H9 (cell line): ENCODE results near the gene MYOZ2. TPM values are rescaled to one million over a fixed set of nuclear protein-coding genes. Genes with fewer than 3 reads are reported as not detected.

Experiments used
- DNase-seq: peaks from one replicate; pipeline ENCODE4 v3.0.0-alpha.2; 2017
- H2AFZ ChIP-seq: one replicate; pipeline ENCODE4 v1.6.1; 2013; ENCODE audit warnings: mild to moderate bottlenecking, low read length, control low read depth, moderate library complexity
- H2AK5ac ChIP-seq: 2 replicates; pipeline ENCODE4 v1.6.1; 2013; ENCODE audit warnings: low read length, control low read depth, mixed read lengths; ENCODE audit not compliant: insufficient read length
- H2BK120ac ChIP-seq: one replicate; pipeline ENCODE4 v1.6.1; 2013; ENCODE audit warnings: low read depth, mild to moderate bottlenecking, low read length, control low read depth, inconsistent platforms; ENCODE audit not compliant: poor library complexity, severe bottlenecking
- H2BK12ac ChIP-seq: 2 replicates; pipeline ENCODE4 v1.6.1; 2013; ENCODE audit warnings: low read length, control low read depth, mixed read lengths, low read depth; ENCODE audit not compliant: insufficient read length
- H2BK15ac ChIP-seq: 2 replicates; pipeline ENCODE4 v1.6.1; 2013; ENCODE audit warnings: low read depth, low read length, control low read depth
- H2BK20ac ChIP-seq: one replicate; pipeline ENCODE4 v1.6.1; 2013; ENCODE audit warnings: low read depth, mild to moderate bottlenecking, low read length, control low read depth, inconsistent platforms; ENCODE audit not compliant: poor library complexity, severe bottlenecking
- H2BK5ac ChIP-seq: 2 replicates; pipeline ENCODE4 v1.6.1; 2013; ENCODE audit warnings: low read length, control low read depth, mixed read lengths; ENCODE audit not compliant: insufficient read length
- H3K14ac ChIP-seq: 2 replicates; pipeline ENCODE4 v1.6.1; 2013; ENCODE audit warnings: low read length, control low read depth; ENCODE audit not compliant: insufficient read depth
- H3K18ac ChIP-seq: 2 replicates; pipeline ENCODE4 v1.6.1; 2013; ENCODE audit warnings: low read depth, mild to moderate bottlenecking, mixed read lengths, low read length, control low read depth; ENCODE audit not compliant: insufficient read length
- H3K23ac ChIP-seq: 2 replicates; pipeline ENCODE4 v1.6.1; 2013; ENCODE audit warnings: low read length, control low read depth, mixed read lengths, low read depth; ENCODE audit not compliant: insufficient read length
- H3K23me2 ChIP-seq: 2 replicates; pipeline ENCODE4 v1.6.1; 2013; ENCODE audit warnings: low read depth, mild to moderate bottlenecking, mixed read lengths, low read length, control low read depth; ENCODE audit not compliant: insufficient read length, poor library complexity, severe bottlenecking
- H3K27ac ChIP-seq: 2 replicates; pipeline ENCODE4 v1.5.1; 2013; ENCODE audit warnings: low read length, control low read depth, mixed read lengths, low read depth; ENCODE audit not compliant: insufficient read length
- H3K27me3 ChIP-seq: 2 replicates; pipeline ENCODE4 v1.6.1; 2013; ENCODE audit warnings: low read length, control low read depth, inconsistent platforms; ENCODE audit not compliant: insufficient read depth
- H3K4ac ChIP-seq: 2 replicates; pipeline ENCODE4 v1.6.1; 2013; ENCODE audit warnings: low read depth, mild to moderate bottlenecking, control low read depth, inconsistent platforms, low read length, moderate library complexity
- H3K4me1 ChIP-seq: 2 replicates; pipeline ENCODE4 v1.6.1; 2013; ENCODE audit warnings: low read length, control low read depth, inconsistent platforms; ENCODE audit not compliant: insufficient read depth
- H3K4me2 ChIP-seq: 2 replicates; pipeline ENCODE4 v1.6.1; 2013; ENCODE audit warnings: low read length, control low read depth, mixed read lengths; ENCODE audit not compliant: insufficient read length, insufficient read depth
- H3K56ac ChIP-seq: 2 replicates; pipeline ENCODE4 v1.6.1; 2013; ENCODE audit warnings: low read depth, mild to moderate bottlenecking, mixed read lengths, low read length, control low read depth; ENCODE audit not compliant: insufficient read length
- H3K79me1 ChIP-seq: 2 replicates; pipeline ENCODE4 v1.6.1; 2013; ENCODE audit warnings: low read depth, mild to moderate bottlenecking, moderate library complexity, low read length, control low read depth, inconsistent platforms; ENCODE audit not compliant: insufficient read depth, poor library complexity, severe bottlenecking
- H3K79me2 ChIP-seq: 2 replicates; pipeline ENCODE4 v1.6.1; 2013; ENCODE audit warnings: low read length, control low read depth, inconsistent platforms; ENCODE audit not compliant: insufficient read depth
- H3K9ac ChIP-seq: 2 replicates; pipeline ENCODE4 v1.6.1; 2013; ENCODE audit warnings: low read length, control low read depth, mixed read lengths; ENCODE audit not compliant: insufficient read length; ENCODE audit errors: extremely low read depth
- H3K9me3 ChIP-seq: one replicate; pipeline ENCODE4 v1.6.1; 2013; ENCODE audit warnings: low read depth, low read length, inconsistent platforms; ENCODE audit not compliant: control insufficient read depth
- H3T11ph ChIP-seq: one replicate; pipeline ENCODE4 v1.6.1; 2013; ENCODE audit warnings: mild to moderate bottlenecking, low read length, control low read depth, inconsistent platforms
- H4K20me1 ChIP-seq: one replicate; pipeline ENCODE4 v1.6.1; 2013; ENCODE audit not compliant: control insufficient read depth, insufficient read length, insufficient read depth
- H4K5ac ChIP-seq: 2 replicates; pipeline ENCODE4 v1.6.1; 2013; ENCODE audit warnings: low read depth, mild to moderate bottlenecking, mixed read lengths, low read length, control low read depth; ENCODE audit not compliant: insufficient read length
- H4K8ac ChIP-seq: replicated peaks from 2 replicates; pipeline ENCODE4 v1.6.1; 2013; ENCODE audit warnings: low read length, control low read depth, mixed read lengths, low read depth; ENCODE audit not compliant: insufficient read length
- H4K91ac ChIP-seq: 2 replicates; pipeline ENCODE4 v1.6.1; 2013; ENCODE audit warnings: low read depth, mild to moderate bottlenecking, moderate library complexity, mixed read lengths, low read length, control low read depth; ENCODE audit not compliant: insufficient read length
- H3K27ac Mint-ChIP-seq, 3 experiments: 2 replicates in 2 of 3; 3 replicates in 1 of 3; pipeline ENCODE4 v1.8.0; 2020 to 2021; ENCODE audit warnings: mixed read lengths in 3 of 3, mild to moderate bottlenecking in 1 of 3, moderate library complexity in 1 of 3
- H3K27me3 Mint-ChIP-seq: 2 replicates; pipeline ENCODE4 v1.8.0; 2021; ENCODE audit warnings: low read depth, mild to moderate bottlenecking, moderate library complexity, mixed read lengths
- H3K36me3 Mint-ChIP-seq, 3 experiments: 2 replicates in 2 of 3; 3 replicates in 1 of 3; pipeline ENCODE4 v1.8.0; 2020 to 2021; ENCODE audit warnings: low read depth in 3 of 3, mixed read lengths in 3 of 3; ENCODE audit not compliant: insufficient read depth in 1 of 3
- H3K4me1 Mint-ChIP-seq, 2 experiments: 2 replicates each; pipeline ENCODE4 v1.8.0; 2020; ENCODE audit warnings: mixed read lengths in 2 of 2
- H3K4me3 Mint-ChIP-seq, 2 experiments: 2 replicates in 1 of 2; 3 replicates in 1 of 2; pipeline ENCODE4 v1.8.0; 2020 to 2021; ENCODE audit warnings: mild to moderate bottlenecking in 2 of 2, mixed read lengths in 2 of 2, moderate library complexity in 1 of 2
- H3K9me3 Mint-ChIP-seq, 2 experiments: 2 replicates in 1 of 2; 3 replicates in 1 of 2; pipeline ENCODE4 v1.8.0; 2020; ENCODE audit warnings: mild to moderate bottlenecking in 2 of 2, mixed read lengths in 2 of 2, moderate library complexity in 1 of 2
- CTCF ChIP-seq: fragments of 200-600 bp; sonication (generic); conservative IDR thresholded peaks from 3 replicates; pipeline ENCODE4 v1.8.0; 2021; ENCODE audit warnings: antibody characterized with exemption, mild to moderate bottlenecking
- WGBS: extraction: QIAGEN DNeasy Blood & Tissue Kit; methylation state at CpG from one replicate; pipeline ENCODE4 v1.1.7; 2013; ENCODE audit warnings: missing lambda C conversion rate, low lambda C conversion rate, mixed read lengths; ENCODE audit not compliant: insufficient read length; ENCODE audit errors: extremely low coverage; 5-methylcytosine and 5-hydroxymethylcytosine counted together
- total RNA-seq: library from RNA; stranded (reverse); gene quantifications from 2 replicates; pipeline ENCODE4 v1.2.1, GENCODE V29; 2021

MYOZ2 gene
- total RNA-seq, 1 experiment from 2014 or later, result not detected

DNA sequence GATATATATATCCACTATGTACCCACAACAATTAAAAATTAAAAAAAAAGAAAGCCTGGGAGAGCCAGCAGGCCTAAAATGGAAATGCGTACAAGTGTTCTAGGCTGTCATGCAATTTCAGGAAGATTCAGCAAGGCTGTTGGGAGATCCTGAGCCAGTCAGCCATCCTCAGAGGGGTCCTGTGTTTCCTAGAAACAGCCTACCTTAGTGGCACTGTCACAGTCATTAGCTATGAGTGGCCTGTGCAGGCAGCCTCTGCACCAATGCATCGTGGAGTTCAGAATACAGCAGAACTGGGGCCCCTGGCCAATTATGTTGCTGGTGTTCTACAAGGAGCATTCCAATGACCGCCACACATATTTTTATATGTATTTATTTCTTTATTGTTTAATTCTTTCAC is 55.9 kb downstream of the MYOZ2 start:
- no peak overlapping the region for H3K27ac ChIP-seq
- no peak overlapping the region for H3K9ac ChIP-seq
- H4K91ac ChIP-seq, result no peak overlapping the region
- H3K27ac Mint-ChIP-seq, result peak overlapping the region in 1 of 3 experiments; percentile 65; a peak in 1 of 7 replicates
- H2AK5ac ChIP-seq, result no peak overlapping the region
- H3K9me3 ChIP-seq, result no peaks in the 10 kb centered on the region
- TF ChIP-seq CTCF, result no peak
- H2BK12ac ChIP-seq, result no peak overlapping the region
- H4K5ac ChIP-seq, result no peak overlapping the region
- H3K27me3 ChIP-seq, result no peaks in the 10 kb centered on the region
- DNase-seq, result no peak
- H3K4me1 ChIP-seq, result no peaks in the 10 kb centered on the region
- no CpG with 5 or more reads among the region's 3 CpGs for WGBS
- H2BK5ac ChIP-seq, result no peak overlapping the region
- no peak overlapping the region for H3K56ac ChIP-seq
- no peak overlapping the region for H2BK15ac ChIP-seq
- no peaks in the 10 kb centered on the region for H3K36me3 Mint-ChIP-seq
- H3K79me2 ChIP-seq, result no peaks in the 10 kb centered on the region
- H4K20me1 ChIP-seq, result no peaks in the 10 kb centered on the region
- no peak overlapping the region for H3K4ac ChIP-seq
- H2BK120ac ChIP-seq, result no peak overlapping the region
- H3K18ac ChIP-seq, result peak overlapping the region; percentile 48
- H3K23me2 ChIP-seq, result no peaks in the 10 kb centered on the region
- H2BK20ac ChIP-seq, result no peak overlapping the region
- H3K27me3 Mint-ChIP-seq, result no peaks in the 10 kb centered on the region
- no peak overlapping the region for H3K23ac ChIP-seq
- no peak overlapping the region for H3K4me2 ChIP-seq
- H3K79me1 ChIP-seq, result no peaks in the 10 kb centered on the region
- H3K4me1 Mint-ChIP-seq, result no peaks in the 10 kb centered on the region
- no peak overlapping the region for H3T11ph ChIP-seq
- no peak overlapping the region for H3K4me3 Mint-ChIP-seq
- no peak overlapping the region for H2AFZ ChIP-seq
- 0 out of 5 replicates have a peak, but pooled peaks cover 0 to 1% of the 10 kb centered on the region in 2 experiments for H3K9me3 Mint-ChIP-seq
- no peak overlapping the region for H3K14ac ChIP-seq
- no peak overlapping the region for H4K8ac ChIP-seq
